ENCODE results near the gene PRSS21. TPM values are rescaled to one million over a fixed set of nuclear protein-coding genes. Genes with fewer than 3 reads are reported as not detected.

Gene PRSS21
- polyA plus RNA-seq, 1 donor, result 0.28 TPM

DNA sequence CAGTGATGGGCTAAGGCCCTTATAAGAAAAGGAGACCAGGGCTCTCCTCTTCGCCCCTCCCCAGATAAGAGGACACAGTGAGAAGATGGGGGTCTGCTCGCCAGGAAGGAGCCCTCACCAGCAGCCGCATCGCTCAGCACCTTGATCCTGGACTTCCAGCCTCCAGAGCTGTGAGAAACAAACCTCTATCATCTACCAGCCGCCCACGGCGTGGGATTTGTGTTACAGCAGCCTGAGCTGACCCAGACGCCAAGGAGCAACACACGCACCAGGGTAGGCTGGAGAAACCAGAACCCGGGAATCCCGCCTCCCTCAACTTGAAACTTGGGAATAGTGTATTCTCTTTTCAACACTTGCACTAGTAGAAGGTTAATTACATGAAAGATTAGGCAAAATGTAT, 8.9 kb downstream of the PRSS21 start:
- no peak for DNase-seq (ENCODE audit: low read depth)

- DNase-seq (ENCODE audit: low read depth), result no peak
Observed at GRCh38 chr16:2826591-2827373, 9.7 kb downstream of the PRSS21 start.

GRCh38 chr16:2827374-2827791, 10.3 kb downstream of the PRSS21 start:
- DNase-seq (ENCODE audit: low read depth), result no peak

- no peak for DNase-seq (ENCODE audit: low read depth)
Observed at GRCh38 chr16:2827831-2828520, 10.9 kb downstream of the PRSS21 start.

GRCh38 chr16:2828521-2828840, 11.4 kb downstream of the PRSS21 start:
- no peak for DNase-seq (ENCODE audit: low read depth)

GRCh38 chr16:2828876-2829430, 11.9 kb downstream of the PRSS21 start:
- no peak for DNase-seq (ENCODE audit: low read depth)

DNA sequence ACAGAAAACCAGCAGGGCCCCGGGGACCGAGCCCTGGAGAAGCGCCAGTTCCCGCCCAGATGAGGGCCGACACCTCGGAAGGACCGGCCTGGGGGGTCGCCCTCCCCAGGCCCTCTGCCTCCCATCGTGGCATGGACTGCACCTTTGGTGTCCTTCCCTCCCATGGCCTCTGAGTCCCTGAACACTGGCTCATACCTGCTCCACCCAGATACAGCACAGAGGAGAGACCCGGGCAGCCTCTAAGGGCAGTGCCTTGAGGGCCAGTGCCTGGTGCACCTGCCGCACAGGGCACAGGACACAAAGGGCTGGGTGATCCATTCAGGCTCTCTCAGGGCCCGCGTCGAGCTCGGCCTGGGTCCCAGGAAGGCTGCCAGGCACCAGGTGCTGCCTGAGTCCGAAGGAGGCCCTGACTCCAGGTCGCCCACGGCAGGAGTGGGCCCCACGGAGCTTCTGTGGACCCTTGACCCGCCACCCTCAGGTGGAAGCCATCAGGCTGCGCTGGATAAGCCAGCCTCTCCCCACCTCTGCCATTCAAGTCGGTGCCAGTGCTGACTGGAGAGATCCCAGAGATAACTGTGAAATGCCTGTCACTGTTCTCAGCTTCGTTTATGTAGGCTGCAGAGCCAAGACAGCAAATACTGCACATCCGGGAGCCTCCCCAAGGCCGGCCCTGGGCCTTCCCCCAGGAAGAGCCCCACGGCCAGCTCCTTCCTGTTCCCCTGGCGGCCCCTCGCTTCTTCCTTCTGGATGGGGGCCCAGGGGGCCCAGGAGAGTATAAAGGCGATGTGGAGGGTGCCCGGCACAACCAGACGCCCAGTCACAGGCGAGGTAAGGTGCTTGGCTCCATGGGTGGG, 12.7 kb downstream of the PRSS21 start, which contains the start of gene ZG16B:
Gene ZG16B (plus strand): TSS at position 803 of the 854 bp plus-strand sequence. CDS start 139 bp downstream, outside the sequence.
- DNase-seq (ENCODE audit: low read depth), result no peak

- DNase-seq (ENCODE audit: low read depth), result no peak
Observed at GRCh38 chr16:2830355-2830695, 13.3 kb downstream of the PRSS21 start.

DNA sequence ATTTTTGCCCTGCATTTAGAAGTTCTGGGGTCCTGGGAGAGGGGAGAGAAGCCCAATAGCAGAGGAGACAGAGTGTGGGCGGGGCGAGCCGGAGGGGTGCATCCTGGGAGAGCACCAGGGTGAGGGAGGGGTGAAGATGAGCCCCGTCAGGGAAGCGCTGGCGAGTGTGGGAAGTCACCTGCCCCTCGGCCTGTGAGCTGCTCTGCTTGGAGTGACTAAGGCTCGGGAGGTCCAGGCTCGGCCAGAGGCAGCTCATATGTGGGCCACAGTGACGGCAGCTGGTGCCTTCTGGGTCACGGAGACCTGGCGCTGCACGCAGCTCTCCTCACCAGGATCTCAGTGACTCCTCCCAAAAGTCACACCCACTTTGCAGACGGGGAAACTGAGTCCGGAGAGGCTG, 14.2 kb downstream of the PRSS21 start:
- DNase-seq (ENCODE audit: low read depth), result no peak

GRCh38 chr16:2833776-2834175, 16.7 kb downstream of the PRSS21 start:
- DNase-seq (ENCODE audit: low read depth), result no peak

DNA sequence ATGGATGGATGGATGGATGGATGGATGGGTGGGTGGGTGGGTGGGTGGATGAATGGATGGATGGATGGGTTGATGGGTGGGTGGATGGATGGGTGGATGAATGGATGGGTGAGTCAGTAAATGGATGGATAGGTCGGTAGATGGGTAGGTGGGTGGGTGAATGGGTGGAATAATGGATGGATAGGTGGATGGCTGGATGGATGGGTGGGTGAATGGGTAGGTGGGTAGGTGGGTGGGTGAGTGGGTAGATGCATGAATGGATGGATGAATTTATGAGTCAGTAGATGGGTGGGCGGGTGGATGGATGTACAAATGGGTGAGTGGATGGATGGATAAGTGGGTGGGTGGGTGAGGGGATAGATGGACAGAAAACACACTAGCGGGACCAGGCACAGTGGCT, 17.9 kb downstream of the PRSS21 start:
- DNase-seq (ENCODE audit: low read depth), result no peak

GRCh38 chr16:2835638-2836493, 18.8 kb downstream of the PRSS21 start:
- DNase-seq (ENCODE audit: low read depth), result no peak

DNA sequence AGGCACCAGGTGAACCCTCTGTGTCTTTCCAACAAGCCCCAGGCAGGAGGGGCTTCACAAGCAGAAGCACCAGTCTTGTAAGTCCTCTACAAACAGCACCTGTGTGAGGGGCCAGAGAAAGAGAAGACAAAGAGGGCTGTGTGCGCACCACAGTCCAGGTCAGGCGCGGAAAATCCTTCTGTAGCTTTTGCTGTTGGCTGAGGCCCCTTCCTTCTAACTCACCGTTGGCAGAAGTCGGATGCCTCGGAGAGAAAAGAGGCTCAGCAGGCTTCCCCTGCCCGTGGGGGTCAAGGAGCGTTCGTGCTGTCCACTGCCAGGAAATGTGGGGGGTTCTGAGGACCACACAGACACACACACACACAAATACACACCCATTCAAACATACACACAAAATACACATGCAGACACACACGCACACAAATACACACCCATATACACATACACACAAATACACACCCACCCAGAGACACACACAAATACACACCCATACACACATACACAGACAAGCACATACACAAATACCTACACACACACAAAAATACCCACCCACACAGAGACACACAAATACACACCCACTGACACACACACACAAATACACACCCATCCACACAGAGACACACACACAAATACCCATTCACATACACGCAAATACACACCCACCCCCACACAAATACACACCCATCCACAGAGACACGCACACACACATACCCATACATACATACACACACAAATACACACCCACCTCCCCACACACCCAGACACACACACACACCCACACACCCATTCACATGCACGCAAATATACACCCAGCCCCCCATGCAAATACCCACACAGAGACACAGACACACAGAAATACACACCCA, 19.8 kb downstream of the PRSS21 start:
- no peak for DNase-seq (ENCODE audit: low read depth)

DNA sequence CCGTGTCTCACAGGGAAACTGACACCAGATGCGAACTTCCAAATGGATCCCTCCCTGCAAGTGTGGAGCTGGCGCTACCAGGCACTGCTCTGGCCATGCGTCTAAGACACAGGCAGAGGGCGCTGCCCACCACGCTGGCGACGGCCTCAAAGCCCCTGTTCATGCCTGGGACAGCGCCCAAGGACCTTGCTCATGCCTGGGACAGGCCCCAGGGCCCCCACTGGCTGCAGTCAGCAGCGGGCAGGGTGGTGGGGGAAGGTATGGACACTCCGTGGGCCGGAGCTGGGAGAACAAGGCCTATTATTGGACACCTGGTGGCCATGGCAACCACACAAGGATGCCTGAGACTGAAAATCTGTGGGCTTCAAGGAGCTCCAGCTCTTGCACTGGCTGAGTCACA, 21.9 kb downstream of the PRSS21 start:
- DNase-seq (ENCODE audit: low read depth), result no peak

- DNase-seq (ENCODE audit: low read depth), result no peak
Observed at GRCh38 chr16:2839650-2840450, 22.8 kb downstream of the PRSS21 start.

DNA sequence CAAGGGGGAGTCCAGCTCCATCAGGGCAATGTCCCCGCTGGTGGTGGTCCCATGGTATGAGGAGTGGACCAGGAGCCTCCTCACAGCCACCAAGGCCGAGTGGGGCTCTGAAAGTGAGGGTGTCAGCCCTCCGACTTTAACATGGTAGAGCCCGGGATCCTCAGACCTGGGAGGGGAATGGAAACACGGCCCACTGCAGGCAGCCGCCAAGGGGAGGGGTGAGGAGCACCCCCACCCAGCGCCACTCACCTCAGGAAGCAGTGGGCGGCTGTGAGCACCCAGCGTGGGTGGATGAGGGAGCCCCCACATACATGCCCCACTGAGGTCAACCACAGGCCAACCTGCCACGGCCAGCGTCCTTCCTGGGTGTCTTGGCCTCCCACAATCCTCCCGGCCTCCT, 23.9 kb downstream of the PRSS21 start:
- no peak for DNase-seq (ENCODE audit: low read depth)

DNA sequence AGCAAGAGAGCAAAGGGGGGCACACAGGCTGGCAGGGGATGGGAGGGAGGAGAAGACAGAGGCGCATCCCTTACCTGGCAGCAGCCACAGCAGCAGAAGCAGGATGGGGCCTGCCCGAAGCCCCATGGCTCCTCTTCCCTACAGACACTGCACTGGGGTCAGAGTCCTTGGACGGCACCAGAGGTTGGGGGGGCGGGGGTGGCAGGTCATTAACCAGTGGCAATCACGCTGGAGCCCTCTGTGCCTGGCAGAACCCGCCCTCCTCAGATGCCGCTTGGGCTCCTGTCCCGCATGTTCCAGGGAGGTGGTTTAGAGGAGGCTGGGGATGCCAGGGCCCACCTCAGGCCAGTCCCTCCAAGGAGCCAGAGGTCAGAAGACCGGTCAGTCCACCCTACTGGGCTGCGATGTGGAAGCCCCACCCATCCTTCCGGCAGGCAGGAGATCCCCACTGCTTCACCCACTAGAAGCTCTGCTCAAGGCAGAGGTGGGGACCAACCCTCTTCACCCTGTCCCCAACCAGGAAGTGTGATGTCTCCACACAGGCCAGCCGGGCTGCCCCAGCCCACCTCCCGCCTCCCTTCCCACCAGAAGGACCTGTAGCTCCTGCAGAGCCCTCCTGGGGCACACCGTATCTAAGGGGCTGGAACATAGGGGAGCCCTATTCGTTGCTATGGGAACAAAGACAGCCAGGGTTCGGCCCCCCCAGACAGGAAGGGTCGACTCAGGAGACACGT, 24.7 kb downstream of the PRSS21 start:
- no peak for DNase-seq (ENCODE audit: low read depth)

- no peak for DNase-seq (ENCODE audit: low read depth)
Observed at GRCh38 chr16:2842340-2843000, 25.4 kb downstream of the PRSS21 start.
